ENCODE data around the gene NSMCE1. TPM values are rescaled to one million over a fixed set of nuclear protein-coding genes. Genes with fewer than 3 reads are reported as not detected.
"Not testable (repeated sequence)": the region's sequence is repeated elsewhere in the genome, so short reads cannot be mapped to it uniquely, and the experiment has no call there.

NSMCE1 gene
- total RNA-seq, 1 experiment from 2014 or later = 65.8 TPM

GRCh38 chr16:27304881-27305745, 36.5 kb upstream of the NSMCE1 start:
- no peak for DNase-seq (ENCODE audit: low read depth, low spot score)
- in situ Hi-C loops (cut with HindIII; ENCODE audit: low pct_unique_long_range_greater_than_20kb, low sequenced_read_pairs) = no loop called here

- DNase-seq (ENCODE audit: low read depth, low spot score) = no peak
- in situ Hi-C loops (cut with HindIII; ENCODE audit: low pct_unique_long_range_greater_than_20kb, low sequenced_read_pairs) = no loop called here
Measured at GRCh38 chr16:27304102-27304501, 35.5 kb upstream of the NSMCE1 start.

GRCh38 chr16:27303256-27304100, 34.9 kb upstream of the NSMCE1 start:
- DNase-seq (ENCODE audit: low read depth, low spot score) = peak; percentile 51
- in situ Hi-C loops (cut with HindIII; ENCODE audit: low pct_unique_long_range_greater_than_20kb, low sequenced_read_pairs) = no loop called here

DNA sequence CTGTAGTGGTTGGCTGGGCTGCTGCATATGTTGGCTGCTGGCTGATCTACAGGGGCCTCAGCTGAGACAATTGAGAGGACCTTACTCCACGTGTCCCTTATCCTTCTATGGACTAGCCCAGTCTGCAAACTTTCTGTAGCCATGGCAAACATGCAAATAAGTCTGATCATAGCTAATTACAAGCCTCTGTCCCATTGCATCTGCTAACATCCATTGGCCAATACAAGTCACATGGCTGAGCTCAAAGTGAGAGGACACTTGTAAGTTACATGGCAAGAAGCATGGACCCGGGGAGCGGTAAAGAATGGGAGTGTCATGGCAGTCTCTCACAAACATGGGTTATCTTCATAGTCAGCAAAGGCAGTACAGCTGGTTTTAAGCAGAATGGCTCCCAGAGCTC, 33.6 kb upstream of the NSMCE1 start:
- in situ Hi-C loops (cut with HindIII; ENCODE audit: low pct_unique_long_range_greater_than_20kb, low sequenced_read_pairs) = no loop called here
- DNase-seq (ENCODE audit: low read depth, low spot score) = no peak

GRCh38 chr16:27301236-27301861, 32.8 kb upstream of the NSMCE1 start:
- in situ Hi-C loops (cut with HindIII; ENCODE audit: low pct_unique_long_range_greater_than_20kb, low sequenced_read_pairs) = no loop called here
- no peak for DNase-seq (ENCODE audit: low read depth, low spot score)

GRCh38 chr16:27298132-27298531, 29.6 kb upstream of the NSMCE1 start:
- in situ Hi-C loops (cut with HindIII; ENCODE audit: low pct_unique_long_range_greater_than_20kb, low sequenced_read_pairs) = no loop called here
- DNase-seq (ENCODE audit: low read depth, low spot score) = no peak

DNA sequence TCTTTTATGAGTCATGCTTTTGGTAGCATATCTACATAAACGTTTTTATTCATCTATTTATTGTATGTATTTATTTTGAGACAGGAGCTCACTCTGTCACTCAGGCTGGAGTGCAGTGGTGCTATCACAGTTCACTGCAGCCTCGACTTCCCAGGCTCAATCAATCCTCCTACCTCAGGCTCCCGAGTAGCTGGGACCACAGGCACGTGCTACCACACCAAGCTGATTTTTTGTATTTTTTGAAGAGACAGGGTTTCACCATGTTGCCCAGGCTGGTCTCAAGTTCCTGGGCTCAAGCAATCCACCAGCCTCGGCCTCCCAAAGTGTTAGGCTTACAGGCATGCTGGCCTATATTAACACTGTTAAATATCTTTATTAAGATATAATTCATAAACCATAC, 24.8 kb upstream of the NSMCE1 start:
- in situ Hi-C loops (cut with HindIII; ENCODE audit: low pct_unique_long_range_greater_than_20kb, low sequenced_read_pairs) = no loop called here

GRCh38 chr16:27291722-27292240, 23.2 kb upstream of the NSMCE1 start:
- no peak for DNase-seq (ENCODE audit: low read depth, low spot score)
- in situ Hi-C loops (cut with HindIII; ENCODE audit: low pct_unique_long_range_greater_than_20kb, low sequenced_read_pairs) = no loop called here

More for the DNA sequence above, 24.8 kb upstream of the NSMCE1 start:
- DNase-seq (ENCODE audit: low read depth, low spot score) = no peak

GRCh38 chr16:27291106-27291505, 22.5 kb upstream of the NSMCE1 start:
- in situ Hi-C loops (cut with HindIII; ENCODE audit: low pct_unique_long_range_greater_than_20kb, low sequenced_read_pairs) = no loop called here
- no peak for DNase-seq (ENCODE audit: low read depth, low spot score)

GRCh38 chr16:27290562-27290961, 22.0 kb upstream of the NSMCE1 start:
- in situ Hi-C loops (cut with HindIII; ENCODE audit: low pct_unique_long_range_greater_than_20kb, low sequenced_read_pairs) = no loop called here
- DNase-seq (ENCODE audit: low read depth, low spot score) = no peak

DNA sequence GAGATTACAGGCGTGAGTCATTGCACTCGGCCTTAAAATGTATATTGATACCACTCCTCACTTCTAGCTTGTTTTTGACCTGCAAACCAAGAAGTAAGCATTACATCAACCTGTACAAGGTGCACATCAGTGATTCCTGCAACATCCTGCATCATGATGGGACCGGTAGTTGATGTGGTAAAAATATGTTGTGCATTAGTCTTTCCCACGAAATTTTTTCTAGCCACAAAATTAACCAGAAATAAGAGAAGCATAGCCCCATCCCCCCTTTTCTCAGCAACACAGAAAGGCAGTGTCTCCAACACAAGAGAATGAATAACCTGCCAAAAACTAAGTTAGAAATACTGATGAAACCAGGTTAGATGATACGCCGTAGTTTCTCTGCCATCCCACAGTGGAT, 21.1 kb upstream of the NSMCE1 start:
- in situ Hi-C loops (cut with HindIII; ENCODE audit: low pct_unique_long_range_greater_than_20kb, low sequenced_read_pairs) = no loop called here
- no peak for DNase-seq (ENCODE audit: low read depth, low spot score)

- in situ Hi-C loops (cut with HindIII; ENCODE audit: low pct_unique_long_range_greater_than_20kb, low sequenced_read_pairs); DNase-seq (ENCODE audit: low read depth, low spot score): not testable (repeated sequence)
Measured at GRCh38 chr16:27288313-27288712, 19.7 kb upstream of the NSMCE1 start.

DNA sequence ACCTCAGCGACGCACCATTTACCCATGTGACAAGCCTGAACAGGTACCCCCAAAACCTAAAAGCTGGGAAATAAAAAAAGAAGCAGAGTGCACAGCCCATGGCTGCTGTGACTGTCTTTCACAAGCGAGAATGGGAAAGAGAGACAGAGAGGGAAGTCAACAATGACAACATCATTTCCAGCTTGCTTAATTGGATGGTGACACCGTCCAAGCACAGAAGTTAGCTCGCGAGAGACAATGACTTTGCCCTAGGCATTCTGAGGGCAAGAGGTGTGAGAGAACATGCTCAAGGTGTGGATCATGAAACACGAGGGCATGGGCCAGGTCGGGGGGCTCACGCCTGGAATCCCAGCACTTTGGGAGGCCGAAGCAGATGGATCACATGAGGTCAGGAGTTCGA, 19.3 kb upstream of the NSMCE1 start:
- in situ Hi-C loops (cut with HindIII; ENCODE audit: low pct_unique_long_range_greater_than_20kb, low sequenced_read_pairs) = no loop called here
- no peak for DNase-seq (ENCODE audit: low read depth, low spot score)

- DNase-seq (ENCODE audit: low read depth, low spot score) = no peak
- in situ Hi-C loops (cut with HindIII; ENCODE audit: low pct_unique_long_range_greater_than_20kb, low sequenced_read_pairs) = no loop called here
Measured at GRCh38 chr16:27287051-27287811, 18.7 kb upstream of the NSMCE1 start.

- in situ Hi-C loops (cut with HindIII; ENCODE audit: low pct_unique_long_range_greater_than_20kb, low sequenced_read_pairs) = no loop called here
- DNase-seq (ENCODE audit: low read depth, low spot score) = no peak
Measured at GRCh38 chr16:27286451-27286850, 17.9 kb upstream of the NSMCE1 start.

DNA sequence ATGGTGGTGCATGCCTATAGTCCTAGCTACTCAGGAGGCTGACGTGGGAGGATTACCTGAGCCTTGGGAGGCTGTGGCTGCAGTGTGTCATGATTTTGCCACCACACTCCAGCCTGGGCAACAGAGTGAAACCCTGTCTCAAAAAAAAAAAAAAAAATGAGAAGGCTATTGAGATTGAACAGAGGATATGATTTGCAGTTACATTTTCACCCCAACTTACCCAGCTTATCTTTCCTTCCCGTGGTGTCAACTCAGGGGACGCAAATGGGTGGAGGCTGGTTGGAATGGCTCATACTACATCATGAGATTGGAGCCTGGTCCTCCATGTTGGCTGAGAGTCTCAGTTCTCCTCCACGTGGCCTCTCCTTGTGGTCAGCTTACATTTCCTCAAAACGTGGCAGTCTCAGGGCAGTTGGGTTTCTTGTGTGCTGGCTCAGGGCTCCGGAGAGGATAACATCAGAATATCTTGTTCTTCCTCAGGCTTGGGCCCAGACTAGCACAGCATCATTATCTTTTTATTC, 17.2 kb upstream of the NSMCE1 start:
- DNase-seq (ENCODE audit: low read depth, low spot score) = no peak
- in situ Hi-C loops (cut with HindIII; ENCODE audit: low pct_unique_long_range_greater_than_20kb, low sequenced_read_pairs) = no loop called here
